Fibroblast of upper back skin (primary cell): ENCODE results near the gene SUMO3.
"Not testable (repeated sequence)": the region's sequence is repeated elsewhere in the genome, so short reads cannot be mapped to it uniquely, and the experiment has no call there.

Experiments
- DNase-seq: peaks from one replicate; pipeline ENCODE4 v3.0.0-alpha.2; 2013

The SUMO3 gene

GRCh38 chr21:44846485-44847260 is 28.8 kb upstream of the SUMO3 start:
- no peak for DNase-seq

DNA sequence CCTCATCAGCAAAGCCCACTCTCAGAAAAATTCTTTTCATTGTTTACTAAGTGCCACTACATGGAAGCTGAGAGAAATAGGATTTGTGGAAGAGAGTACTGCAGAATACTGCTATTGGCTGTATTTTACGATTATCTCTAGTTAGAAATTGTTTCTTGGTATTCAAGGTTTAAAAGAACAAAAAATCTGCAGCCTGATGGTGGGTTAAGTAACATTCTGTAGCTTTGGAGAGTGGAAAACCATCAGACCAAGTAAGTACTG is 28.3 kb upstream of the SUMO3 start:
- DNase-seq: no peak

GRCh38 chr21:44845418-44846223 is 27.8 kb upstream of the SUMO3 start:
- DNase-seq: peak; percentile 58

DNA sequence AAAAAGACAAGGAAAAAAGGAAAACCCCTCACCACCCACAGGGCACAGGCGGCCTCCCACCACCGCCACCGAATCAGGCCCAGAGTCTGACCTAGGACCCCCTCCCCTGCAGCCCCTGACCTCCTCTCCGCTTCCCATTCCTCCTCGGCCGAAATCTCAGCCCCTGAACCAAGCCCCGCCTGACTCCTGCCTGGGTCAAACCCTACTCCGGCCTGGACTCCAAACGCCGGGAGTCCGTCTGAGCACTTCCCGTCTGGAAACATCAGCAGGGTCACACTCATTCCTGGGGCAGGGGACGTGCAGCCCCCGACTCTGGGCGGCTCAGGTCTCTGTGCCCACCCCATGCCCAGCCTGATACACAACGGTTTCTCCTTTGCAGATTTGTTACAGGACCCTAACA is 26.4 kb upstream of the SUMO3 start:
- no peak for DNase-seq

DNA sequence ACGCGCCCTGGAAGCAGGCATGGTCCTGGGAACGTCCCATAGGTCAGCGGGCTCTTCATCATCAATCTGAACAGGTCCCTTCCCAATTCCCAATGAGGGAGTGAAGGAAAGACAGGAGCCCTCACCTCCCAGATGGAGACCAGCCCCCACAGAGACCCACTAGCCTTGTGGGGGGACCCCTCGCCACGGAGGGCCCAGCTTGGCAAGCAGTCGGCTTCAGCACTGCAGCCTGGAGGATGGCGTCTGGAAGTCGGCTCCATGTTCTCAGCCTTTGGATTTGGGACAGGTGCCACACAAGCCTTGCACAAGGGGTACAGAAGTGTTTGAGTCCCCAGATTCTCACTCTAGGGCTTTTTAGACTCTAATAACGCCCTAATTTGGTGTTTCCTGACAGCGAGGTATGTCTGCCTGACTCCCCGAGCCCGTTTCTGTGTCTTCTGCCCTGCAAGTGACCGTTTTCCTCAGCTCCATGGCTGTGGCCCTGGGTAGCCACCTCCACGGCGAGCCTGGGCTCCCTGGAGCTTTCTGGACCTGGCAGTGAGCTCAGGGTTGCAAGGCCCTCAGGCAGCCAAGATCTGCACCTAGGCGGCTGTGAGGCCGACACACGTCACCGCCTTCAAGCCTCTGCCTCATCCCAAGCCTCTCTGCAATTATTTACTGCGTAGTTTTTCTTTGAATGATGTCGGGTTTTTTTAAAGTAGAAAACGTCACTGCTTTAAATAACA is 25.0 kb upstream of the SUMO3 start:
- no peak for DNase-seq

DNA sequence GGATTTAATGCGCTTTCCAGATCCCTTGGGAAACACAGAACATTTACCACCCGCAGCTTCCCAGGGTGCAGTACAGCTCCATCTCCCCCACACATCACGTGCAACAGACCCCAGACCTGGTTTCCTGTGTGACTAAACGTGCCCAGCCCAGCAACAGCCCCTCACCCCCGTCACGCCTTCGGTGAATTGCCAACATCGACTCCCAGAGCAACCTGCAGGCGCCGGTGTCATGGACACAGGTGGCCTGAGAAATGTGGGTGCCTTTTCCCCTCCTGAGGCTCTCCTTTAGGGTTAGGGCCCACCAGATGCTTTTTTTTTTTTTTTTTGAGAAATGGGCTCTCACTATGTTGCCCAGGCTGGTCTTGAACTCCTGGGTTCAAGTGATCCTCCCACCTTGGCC is 24.2 kb upstream of the SUMO3 start:
- no peak for DNase-seq

DNA sequence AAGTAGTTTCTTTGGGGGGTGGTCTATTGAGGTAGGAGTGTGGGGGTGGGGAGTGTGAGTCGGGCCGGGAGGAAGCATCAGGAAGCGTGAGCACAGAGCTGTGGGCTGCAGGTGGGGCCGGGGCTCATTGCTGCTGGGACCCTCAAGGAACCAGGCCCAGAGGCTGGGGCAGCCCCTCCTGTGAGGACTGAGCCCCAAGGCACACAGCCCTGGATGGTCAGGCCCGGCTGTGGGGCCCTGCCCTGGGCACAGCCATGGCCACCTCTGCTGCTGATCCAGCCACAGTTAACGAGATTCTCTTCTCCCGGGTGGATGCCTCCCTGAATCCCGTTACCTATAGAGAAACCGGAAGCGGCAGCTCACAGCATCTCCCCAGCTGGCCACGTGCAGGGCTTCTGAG is 22.9 kb upstream of the SUMO3 start:
- DNase-seq: no peak

DNA sequence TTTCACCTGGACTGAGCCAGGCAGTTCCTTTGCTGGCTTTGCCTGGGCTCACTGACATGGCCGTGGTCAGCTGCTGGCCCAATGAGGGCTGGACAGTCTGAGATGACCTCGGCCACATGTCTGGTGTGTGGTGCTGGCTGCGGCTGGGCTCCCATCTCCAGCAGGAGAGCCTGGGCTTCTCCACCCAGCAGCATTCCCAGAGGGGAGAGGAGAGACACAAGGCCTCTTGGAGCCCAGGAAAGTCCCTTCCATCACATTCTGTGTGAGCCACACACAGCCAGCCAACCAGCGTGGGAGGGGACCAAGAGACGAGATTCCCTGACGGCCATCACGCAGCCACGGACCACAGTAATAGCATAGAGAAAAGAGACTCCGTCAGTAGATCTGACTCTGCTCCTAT is 21.1 kb upstream of the SUMO3 start:
- DNase-seq: no peak

- DNase-seq: no peak
Measured at GRCh38 chr21:44838039-44838895, 20.4 kb upstream of the SUMO3 start.

- DNase-seq: no peak
Measured at GRCh38 chr21:44837537-44837936, 19.7 kb upstream of the SUMO3 start.

DNA sequence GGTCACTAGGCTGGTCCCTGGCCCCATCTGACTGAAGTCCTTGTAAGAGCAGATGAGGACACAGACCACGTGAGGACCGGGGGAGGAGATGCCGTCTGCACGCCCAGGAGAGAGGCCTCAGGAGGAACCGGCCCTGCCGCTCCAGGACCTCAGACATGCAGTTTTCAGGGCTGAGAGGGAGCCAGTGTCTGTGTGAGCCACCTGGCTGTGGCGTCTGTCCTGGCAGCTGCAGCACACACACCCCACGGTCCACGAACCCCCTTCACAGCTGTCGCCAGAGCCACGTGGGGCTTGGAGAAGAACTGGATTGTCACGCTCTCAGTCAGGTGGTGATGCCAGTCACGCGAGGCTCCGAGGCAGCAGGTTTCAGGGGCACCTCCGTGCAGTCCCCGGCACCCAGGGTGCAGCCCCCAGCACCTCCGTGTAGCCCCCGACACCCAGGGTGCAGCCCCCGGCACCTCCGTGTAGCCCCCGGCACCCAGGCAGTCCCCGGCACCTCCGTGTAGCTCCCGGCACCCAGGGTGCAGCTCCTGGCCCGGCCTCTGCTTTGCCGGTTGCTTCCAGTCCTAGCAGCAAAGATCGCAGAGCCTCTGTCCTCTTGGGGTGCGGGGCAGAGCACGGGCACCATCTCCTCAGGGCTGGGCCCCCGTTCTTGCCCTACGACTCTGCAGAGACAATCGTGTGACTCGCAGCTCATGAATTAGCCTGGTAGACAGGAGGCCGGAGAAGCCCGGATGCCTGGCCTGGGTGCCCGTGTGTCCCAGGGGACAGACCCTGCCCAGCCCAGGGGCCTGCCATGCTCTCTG is 19.0 kb upstream of the SUMO3 start:
- no peak for DNase-seq

DNA sequence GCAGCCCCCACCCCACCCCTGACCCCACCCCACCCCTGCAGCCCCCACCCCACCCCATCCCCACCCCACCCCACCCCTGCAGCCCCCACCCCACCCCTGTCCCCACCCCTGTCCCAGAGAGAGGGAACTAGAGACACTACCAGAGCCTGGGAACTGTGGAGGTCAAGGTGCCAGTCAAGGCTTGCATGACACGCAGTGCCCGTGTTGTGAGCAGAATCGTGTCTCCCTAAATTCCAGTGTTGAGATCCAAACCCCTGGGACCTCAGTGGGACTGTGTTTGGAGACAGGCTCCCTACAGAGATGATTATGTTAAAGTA is 18.4 kb upstream of the SUMO3 start:
- no peak for DNase-seq

DNA sequence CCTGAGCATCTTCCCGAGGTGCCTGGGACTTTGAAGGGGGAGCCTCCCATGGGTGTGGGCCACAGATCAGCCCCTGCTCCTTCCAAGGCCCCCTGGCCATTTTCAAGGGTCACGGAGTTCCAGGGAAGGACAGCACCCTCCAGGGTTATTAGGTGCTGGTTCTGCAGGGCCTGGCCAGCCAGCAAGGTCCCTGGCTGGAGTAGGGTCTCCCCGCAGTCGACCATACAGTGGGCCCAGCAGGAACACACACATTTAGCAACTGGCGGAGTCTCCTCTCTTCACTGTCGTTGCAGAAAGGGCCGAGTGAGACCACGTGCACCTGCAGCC is 17.7 kb upstream of the SUMO3 start:
- no peak for DNase-seq

DNA sequence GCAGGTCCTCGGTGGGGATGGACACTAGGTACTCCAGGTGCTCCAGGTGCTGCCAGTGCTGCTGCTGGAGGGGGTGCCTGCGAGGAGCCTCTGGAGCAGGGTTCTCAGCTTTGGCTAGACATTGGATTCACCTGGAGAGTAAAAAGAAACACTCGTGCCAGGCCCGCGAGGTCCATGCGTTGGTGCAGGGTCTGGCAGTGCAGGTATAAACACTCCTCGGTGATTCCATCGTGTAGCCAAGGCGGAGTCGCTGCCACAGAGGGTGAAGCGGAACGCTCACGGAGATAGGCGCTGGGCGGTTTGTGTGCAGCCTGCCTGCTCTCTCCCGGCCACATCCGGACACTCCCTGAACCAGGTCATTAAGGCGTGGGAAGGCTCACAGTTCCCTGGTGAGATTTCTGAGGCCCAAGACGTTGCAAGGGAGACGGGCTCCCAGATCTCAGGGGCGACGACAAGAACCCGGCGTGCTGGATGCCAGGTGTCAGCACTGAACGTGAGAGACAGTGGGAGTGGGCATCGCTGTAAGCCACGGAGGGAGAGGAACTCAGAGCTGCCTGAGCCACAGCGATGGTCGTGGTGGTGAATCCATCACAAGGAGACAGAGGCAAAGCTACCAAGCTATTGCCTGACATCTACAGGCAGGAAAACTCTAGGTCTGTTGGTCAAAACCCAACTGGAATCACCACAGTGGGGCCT is 17.2 kb upstream of the SUMO3 start:
- no peak for DNase-seq

- no peak for DNase-seq
Measured at GRCh38 chr21:44834231-44834950, 16.5 kb upstream of the SUMO3 start.

GRCh38 chr21:44833663-44834062 is 15.8 kb upstream of the SUMO3 start:
- no peak for DNase-seq

GRCh38 chr21:44832516-44833255 is 14.8 kb upstream of the SUMO3 start:
- not testable (repeated sequence) for DNase-seq

- no peak for DNase-seq
Measured at GRCh38 chr21:44831227-44831860, 13.5 kb upstream of the SUMO3 start.

DNA sequence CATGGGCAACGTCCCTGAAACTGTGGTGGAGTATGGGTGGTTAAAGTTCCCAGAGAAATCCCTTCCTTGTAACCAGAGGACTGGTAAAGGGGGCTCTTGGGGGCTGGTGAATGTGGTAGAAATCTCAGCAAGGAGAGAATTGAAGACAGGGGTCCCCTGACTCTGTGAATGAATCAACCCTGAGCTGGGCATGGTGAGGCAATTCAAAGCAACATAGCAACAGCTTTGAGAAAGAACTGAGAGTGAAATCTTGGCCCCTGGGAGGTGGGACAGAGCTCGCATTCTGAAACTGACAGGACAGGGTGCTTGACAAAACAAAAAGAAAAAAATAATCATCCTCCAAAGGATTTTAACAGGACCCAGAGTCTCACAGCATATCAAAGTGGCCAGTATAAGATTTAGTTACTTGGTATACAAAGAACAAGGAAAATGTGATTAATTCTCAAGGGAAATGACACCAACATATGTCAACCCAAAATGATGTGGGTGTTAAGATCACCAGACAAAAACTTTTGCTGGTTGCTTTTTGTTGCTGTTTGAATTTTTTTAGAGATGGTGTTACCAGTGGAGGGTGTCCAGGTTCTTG is 11.7 kb upstream of the SUMO3 start:
- DNase-seq: no peak
